ENCODE data around the gene KCNJ11.
A peak's percentile ranks its signal among the peaks of the same experiment; 100 is the strongest.

Gene KCNJ11

DNA sequence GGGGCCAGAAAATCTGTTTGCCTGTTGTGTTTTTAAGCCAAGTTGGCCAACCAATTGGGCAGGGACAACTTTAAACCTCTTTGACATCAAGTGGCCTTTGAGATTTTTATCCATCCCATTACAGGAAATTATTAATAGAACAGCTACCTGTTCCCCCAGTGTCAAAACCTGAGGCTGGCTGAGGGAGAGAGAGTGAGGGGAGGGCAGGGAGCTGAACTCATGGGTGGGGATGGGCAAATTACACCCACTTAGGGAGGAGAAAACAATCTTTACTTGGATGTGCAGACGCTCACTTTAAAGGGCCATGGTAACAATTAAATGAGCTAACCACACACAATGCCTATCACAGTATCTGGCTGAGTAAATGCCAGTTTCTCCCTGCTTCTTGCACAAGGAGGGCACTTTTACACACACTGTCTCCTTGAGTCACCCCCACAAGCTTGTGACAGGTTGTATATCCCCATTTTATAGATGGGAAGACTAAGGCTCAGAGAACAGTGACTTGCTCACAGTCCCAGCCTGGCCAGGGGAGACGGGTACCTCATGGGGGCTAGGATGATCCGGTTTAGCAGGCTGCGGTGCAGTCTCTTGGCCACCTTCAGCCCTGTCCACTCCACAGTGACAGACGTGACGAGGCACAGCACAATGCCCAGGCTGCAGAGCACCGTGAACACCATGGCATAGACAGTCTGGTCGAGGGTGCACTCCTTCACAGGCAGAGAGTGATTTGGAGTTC lies 17.8 kb upstream of the KCNJ11 start:
- H3K4me3 ChIP-seq (ENCODE audit: control insufficient read depth, low read depth, low read length): no peak overlapping the region
- no peak for DNase-seq (ENCODE audit: low read depth)
- TF ChIP-seq, protein P1, sequence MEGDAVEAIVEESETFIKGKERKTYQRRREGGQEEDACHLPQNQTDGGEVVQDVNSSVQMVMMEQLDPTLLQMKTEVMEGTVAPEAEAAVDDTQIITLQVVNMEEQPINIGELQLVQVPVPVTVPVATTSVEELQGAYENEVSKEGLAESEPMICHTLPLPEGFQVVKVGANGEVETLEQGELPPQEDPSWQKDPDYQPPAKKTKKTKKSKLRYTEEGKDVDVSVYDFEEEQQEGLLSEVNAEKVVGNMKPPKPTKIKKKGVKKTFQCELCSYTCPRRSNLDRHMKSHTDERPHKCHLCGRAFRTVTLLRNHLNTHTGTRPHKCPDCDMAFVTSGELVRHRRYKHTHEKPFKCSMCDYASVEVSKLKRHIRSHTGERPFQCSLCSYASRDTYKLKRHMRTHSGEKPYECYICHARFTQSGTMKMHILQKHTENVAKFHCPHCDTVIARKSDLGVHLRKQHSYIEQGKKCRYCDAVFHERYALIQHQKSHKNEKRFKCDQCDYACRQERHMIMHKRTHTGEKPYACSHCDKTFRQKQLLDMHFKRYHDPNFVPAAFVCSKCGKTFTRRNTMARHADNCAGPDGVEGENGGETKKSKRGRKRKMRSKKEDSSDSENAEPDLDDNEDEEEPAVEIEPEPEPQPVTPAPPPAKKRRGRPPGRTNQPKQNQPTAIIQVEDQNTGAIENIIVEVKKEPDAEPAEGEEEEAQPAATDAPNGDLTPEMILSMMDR (conservative IDR thresholded peaks at IDR 0.05; ENCODE audit: control insufficient read depth, insufficient read depth, low read depth, low read length): no peak

DNA sequence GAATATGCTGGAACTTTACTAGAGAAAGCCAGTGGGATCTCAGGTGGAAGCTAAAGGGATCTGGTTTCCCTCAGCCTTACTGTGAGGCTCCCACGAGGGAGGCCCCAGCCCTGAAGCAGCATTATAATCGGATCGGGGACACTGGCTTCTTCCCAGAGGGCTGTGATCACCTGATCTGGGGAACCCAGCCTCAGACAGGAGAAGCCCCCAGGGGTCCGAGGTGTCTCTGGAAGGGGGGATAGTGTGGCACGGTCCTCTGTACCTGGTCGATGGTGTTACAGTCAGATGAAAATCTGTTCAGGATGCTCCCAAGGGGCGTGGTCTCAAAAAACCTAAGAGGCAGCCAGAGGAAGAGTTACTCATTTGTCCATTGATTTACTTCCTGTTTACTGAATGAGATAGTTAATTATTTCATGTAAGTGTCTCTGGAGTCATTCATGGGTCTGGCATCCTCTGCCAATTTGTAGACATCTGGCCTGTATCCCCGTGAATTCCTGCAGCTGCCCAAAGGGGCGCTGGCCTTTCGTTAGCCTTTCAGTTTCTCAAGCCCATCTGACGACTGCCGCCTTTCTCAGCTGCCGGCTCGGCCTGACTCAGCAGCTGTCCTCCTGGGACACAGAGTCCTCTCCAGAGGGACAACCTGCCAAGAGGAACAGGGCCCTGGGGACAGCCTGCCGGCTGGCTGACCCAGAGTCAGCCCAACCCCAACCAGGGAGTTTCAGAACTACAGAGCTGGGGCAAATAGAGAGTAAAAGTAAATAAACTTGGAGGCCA lies 17.0 kb upstream of the KCNJ11 start:
- H3K4me3 ChIP-seq (ENCODE audit: control insufficient read depth, low read depth, low read length): no peak overlapping the region
- TF ChIP-seq, protein P1 (conservative IDR thresholded peaks at IDR 0.05; ENCODE audit: control insufficient read depth, insufficient read depth, low read depth, low read length): peak; percentile 9
- peak; percentile 54 for DNase-seq (ENCODE audit: low read depth)

DNA sequence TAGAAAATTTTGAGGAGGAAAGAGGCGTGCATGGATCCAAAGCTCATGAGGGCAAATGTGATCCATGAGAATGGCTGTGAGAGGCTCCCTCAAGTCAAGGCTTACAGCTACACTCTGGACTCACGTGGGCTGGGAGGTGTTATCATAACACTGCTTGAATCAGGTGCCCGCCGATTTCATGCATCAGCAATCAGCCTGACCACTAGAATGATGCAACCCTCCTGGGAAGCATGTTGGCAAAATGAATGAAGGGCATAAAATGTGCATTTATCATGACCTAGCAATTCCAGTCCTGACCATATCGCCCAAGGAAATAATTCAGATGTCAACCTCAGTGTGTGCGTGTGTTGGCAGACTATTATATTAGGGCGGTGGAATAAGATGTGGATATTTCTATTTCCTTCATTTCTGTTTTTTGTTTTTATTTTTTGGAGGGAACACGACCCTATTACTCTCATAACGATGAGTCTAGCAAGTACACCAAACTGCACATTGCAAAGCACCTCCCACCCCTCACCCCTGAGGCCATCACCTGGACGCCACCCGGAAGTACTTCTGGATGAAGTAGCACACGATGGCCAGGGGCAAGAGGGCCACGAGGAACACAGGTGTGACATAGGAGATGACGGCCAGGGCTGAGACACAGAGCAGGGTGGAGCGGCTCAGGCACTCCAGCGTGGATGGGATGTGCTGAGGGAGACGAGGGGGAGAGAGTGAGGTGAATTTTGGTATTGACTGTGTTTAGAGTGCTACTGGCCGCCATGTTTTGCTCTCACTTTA lies 15.7 kb upstream of the KCNJ11 start:
- TF ChIP-seq, protein P1 (conservative IDR thresholded peaks at IDR 0.05; ENCODE audit: control insufficient read depth, insufficient read depth, low read depth, low read length): no peak
- no peak overlapping the region for H3K4me3 ChIP-seq (ENCODE audit: control insufficient read depth, low read depth, low read length)
- DNase-seq (ENCODE audit: low read depth): peak; percentile 26

DNA sequence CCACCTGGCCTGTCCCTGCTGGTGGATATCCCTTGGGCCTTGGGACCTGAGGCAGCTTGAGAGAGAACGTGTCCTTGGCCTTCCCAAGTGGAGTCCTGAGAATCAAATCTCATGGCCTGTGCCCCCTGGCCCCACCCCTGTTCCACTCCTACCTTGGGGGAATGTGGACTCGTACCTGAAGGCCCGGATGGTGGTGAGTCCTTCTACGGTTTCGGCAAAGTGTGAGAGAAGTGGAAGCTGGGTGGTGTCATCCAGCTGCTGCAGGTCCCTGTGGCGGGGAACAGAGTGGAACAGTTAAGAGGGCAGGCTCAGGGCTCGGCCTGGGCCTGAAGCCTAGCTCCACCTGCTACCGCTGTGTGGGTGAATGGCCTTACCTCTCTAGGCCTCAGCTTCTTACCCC lies 14.0 kb upstream of the KCNJ11 start:
- TF ChIP-seq, protein P1 (conservative IDR thresholded peaks at IDR 0.05; ENCODE audit: control insufficient read depth, insufficient read depth, low read depth, low read length): no peak
- no peak for DNase-seq (ENCODE audit: low read depth)
- H3K4me3 ChIP-seq (ENCODE audit: control insufficient read depth, low read depth, low read length): no peak overlapping the region

DNA sequence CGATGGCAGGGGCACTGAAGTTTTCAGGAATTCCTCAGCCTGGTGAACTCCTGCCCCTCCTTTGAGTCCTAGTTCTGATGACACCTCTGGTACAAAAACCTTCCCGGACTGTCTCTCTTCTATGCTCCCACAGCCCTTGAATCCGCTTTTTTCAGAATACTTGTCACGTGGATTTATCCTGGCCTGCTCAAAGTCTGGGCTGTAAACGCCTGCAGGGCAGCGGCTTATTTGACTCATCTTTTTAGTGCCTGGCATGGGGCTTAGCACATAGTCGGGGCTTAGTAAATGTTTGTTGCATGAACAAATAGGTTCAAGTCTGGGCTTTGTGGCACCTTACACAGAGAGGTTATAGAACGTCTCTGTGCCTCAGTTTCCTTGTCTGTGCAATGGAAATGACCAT lies 13.4 kb upstream of the KCNJ11 start:
- TF ChIP-seq, protein P1 (conservative IDR thresholded peaks at IDR 0.05; ENCODE audit: control insufficient read depth, insufficient read depth, low read depth, low read length): no peak
- H3K4me3 ChIP-seq (ENCODE audit: control insufficient read depth, low read depth, low read length): no peak overlapping the region
- no peak for DNase-seq (ENCODE audit: low read depth)

DNA sequence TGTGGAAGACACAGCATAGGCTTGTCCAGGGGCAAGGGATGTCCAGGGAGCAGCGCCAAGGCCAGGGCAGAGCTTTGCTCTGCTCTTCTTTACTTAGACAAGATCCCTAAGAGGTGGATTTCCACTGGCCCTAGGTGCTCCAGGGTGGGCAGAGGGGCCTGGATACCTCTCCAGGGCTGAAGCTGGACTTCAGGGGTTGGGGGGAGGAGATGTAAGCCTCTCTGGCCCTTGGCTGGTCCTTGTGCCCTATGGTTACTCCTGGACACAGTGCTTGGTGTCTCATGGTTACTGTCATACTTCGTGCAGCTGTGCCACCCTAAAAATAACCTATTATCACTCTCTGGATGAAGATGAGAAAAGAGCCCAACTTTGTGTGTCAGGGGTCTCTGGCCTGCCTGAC lies 12.9 kb upstream of the KCNJ11 start:
- no peak for DNase-seq (ENCODE audit: low read depth)
- TF ChIP-seq, protein P1 (conservative IDR thresholded peaks at IDR 0.05; ENCODE audit: control insufficient read depth, insufficient read depth, low read depth, low read length): no peak

More for the DNA sequence above, 12.9 kb upstream of the KCNJ11 start:
- H3K4me3 ChIP-seq (ENCODE audit: control insufficient read depth, low read depth, low read length): no peak overlapping the region

Data from fibroblast of mammary gland (primary cell).